GM18505 (cell line): ENCODE measurements around the gene PCDH9.

ENCODE experiments used
- ATAC-seq: cut with Tn5 transposase; IDR thresholded peaks from one replicate; pipeline ENCODE4 v1.9.1; 2021; ENCODE audit not compliant: unreplicated experiment
- POLR2A ChIP-seq: IDR thresholded peaks from 4 replicates; pipeline ENCODE4 v1.6.1; 2011; ENCODE audit warnings: borderline replicate concordance; ENCODE audit not compliant: insufficient read depth, insufficient read length; ENCODE audit errors: extremely low read depth

PCDH9 gene

DNA sequence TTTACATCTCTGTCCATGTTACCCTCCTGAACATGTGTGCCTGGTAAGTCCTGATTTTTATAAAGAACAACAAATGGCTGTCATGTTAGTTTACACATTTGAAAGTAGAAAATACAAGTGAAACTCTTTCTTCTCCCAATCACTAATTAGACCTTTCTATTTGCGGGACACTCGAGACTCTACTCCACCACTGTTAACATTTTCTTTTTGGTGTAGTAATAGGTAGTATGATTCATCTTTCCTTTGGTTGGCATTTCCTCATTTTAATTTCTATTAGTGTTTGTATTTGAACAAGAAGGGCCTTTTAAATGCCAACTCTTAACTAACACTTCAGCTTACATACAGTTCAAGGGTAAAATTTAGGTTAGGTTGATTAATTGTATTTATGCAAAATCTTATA lies 371.1 kb downstream of the PCDH9 start:
- no peak for ATAC-seq
- no peak for TF ChIP-seq POLR2A

GRCh38 chr13:66858163-66858562 lies 372.0 kb downstream of the PCDH9 start:
- TF ChIP-seq POLR2A: no peak
- ATAC-seq: no peak

- no peak for TF ChIP-seq POLR2A
- no peak for ATAC-seq
Observed at GRCh38 chr13:66855131-66855530, 375.0 kb downstream of the PCDH9 start.

DNA sequence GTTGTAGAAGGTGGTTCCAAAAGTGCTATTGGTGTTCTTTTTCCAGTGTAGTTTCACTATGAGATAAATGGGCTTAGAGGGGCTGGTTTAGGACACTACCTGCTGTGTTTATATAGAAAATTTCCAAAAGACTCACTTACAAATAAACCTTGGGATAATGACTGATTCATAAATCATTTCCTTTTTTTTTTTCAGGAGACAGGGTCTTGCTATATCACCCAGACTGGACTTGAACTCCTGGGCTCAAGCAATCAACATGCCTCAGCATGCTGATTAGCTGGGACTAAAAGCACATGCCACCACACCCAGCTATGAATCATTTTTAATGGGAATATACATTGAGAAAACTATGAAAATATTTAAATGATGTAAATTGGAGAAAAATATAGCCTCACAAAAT lies 376.6 kb downstream of the PCDH9 start:
- TF ChIP-seq POLR2A: no peak
- no peak for ATAC-seq

DNA sequence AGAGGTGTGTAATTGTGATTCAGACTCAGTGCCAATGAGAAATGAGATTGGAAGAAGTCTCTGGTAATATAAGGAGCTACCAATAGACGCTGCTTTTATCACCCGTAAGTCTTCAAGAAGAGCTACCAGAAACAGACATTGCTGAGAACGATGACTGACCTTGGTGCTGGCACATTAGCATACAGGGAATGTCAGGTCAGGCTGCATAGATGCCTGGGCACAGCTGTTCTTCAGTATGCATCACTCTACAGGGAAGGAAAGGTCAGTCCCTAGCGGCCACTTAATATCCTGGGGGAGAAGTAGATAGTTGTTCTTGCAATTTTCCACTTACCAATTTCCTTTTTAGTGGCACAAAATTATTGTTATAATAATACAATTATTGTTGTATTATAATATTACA lies 380.4 kb downstream of the PCDH9 start:
- ATAC-seq: no peak
- no peak for TF ChIP-seq POLR2A

DNA sequence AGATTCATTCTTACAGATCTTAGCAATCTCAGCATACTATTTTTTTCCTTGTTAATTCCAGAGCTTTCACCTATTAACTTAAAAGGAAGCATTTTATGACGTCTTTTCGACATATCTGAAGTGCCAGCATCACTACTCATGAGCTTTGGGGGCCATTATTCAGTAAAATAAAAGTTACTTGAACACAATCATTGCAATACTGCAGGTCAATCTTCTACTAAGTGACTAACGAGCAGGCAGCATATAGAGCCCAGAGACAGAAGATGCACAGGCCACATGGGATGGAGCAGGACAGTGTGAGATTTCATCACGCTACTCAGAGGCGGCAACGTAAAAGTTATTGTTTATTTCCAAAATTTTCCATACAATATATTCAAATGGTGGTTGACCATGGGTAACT lies 382.6 kb downstream of the PCDH9 start:
- no peak for TF ChIP-seq POLR2A
- no peak for ATAC-seq

DNA sequence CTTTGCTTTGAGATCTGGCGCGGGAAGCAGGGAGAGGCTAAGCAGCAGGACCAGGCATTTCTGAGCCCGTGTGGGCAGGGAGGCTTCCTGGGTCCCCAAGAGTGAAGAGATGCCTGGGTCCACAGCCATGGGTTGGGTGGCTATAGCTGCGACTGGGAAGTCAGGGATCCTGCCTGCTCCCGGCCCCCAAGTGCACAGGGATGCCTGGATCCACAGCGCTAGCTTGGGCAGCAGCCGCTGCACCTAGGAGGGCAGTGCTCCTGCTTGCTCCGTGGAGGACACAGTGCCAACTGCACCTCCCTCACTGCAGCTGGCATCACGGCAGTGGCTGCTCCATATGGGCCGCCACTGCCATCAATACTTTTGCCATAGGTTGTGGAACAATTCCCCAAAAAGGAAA lies 384.7 kb downstream of the PCDH9 start:
- no peak for TF ChIP-seq POLR2A
- ATAC-seq: no peak

- no peak for TF ChIP-seq POLR2A
- ATAC-seq: no peak
Observed at GRCh38 chr13:66844933-66845332, 385.2 kb downstream of the PCDH9 start.

GRCh38 chr13:66842766-66843165 lies 387.4 kb downstream of the PCDH9 start:
- no peak for TF ChIP-seq POLR2A
- no peak for ATAC-seq

DNA sequence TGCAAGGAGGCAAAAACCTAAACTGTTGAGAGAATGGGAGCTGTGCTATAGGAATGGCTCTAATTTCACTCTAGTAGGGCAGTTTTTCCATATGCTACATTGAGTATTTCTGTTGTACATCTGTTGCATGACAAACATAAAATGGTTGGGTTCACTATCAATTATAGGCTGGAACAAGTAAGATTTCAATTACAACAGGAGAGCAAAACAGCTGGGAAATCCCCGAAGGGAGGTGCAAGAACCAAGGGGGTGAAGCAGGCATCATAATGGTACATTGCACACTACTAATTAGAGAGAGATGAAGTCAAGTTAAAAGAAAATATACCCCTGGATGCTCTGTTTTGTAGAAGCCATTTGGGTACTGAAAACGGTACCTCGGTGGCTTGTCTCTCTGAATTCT lies 389.5 kb downstream of the PCDH9 start:
- ATAC-seq: no peak
- no peak for TF ChIP-seq POLR2A

- no peak for TF ChIP-seq POLR2A
- no peak for ATAC-seq
Observed at GRCh38 chr13:66837246-66837645, 392.9 kb downstream of the PCDH9 start.

GRCh38 chr13:66835040-66835628 lies 395.0 kb downstream of the PCDH9 start:
- no peak for ATAC-seq

GRCh38 chr13:66830940-66831716 lies 399.0 kb downstream of the PCDH9 start:
- TF ChIP-seq POLR2A: no peak
- ATAC-seq: peak; percentile 69

More at GRCh38 chr13:66835040-66835628, 395.0 kb downstream of the PCDH9 start:
- no peak for TF ChIP-seq POLR2A

GRCh38 chr13:66829803-66830202 lies 400.3 kb downstream of the PCDH9 start:
- ATAC-seq: no peak
- no peak for TF ChIP-seq POLR2A
